A549 (cell line): ENCODE results near the gene PLD5.

ENCODE experiments used
- CBX2 ChIP-seq: fragments of 200-600 bp; sonication (generic); IDR thresholded peaks from 2 replicates; pipeline ENCODE4 v1.6.1; 2016; ENCODE audit warnings: low read depth, mild to moderate bottlenecking, borderline replicate concordance
- CTCF ChIP-seq: fragments of >200 bp; sonication (Bioruptor Twin); formaldehyde crosslinking; IDR thresholded peaks from 3 replicates; pipeline ENCODE4 v1.5.1; 2016
- POLR2A ChIP-seq: IDR thresholded peaks from 2 replicates; pipeline ENCODE4 v1.6.1; 2012; ENCODE audit warnings: mild to moderate bottlenecking, low read length
- REST ChIP-seq: fragments of 200-600 bp; sonication (generic); IDR thresholded peaks from 2 replicates; pipeline ENCODE4 v1.6.1; 2016; ENCODE audit warnings: antibody characterized with exemption, mild to moderate bottlenecking, moderate library complexity

DNA sequence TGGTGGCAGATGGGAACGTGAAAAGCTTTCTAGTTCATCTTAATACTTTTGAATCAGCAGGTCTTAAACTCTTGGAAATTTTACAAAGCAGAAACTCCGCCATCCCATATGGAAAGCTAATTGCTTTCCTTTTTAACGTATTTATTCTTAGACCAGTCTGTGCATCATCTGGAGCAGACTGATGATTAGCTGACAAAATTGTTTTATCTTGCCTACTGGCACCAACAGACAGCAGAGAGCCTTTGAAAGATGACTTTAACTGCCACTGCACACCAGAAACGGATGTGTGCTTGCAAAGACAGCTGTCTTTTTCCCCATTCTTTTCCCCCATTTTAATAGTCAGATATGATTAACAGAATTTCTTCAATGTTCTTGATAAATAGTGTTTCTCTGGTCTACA, 97.0 kb downstream of the PLD5 start:
- TF ChIP-seq CTCF (no peak), POLR2A (no peak), CBX2 (no peak), REST (no peak)
